ENCODE results near the gene PLAGL1. TPM values are rescaled to one million over a fixed set of nuclear protein-coding genes. Genes with fewer than 3 reads are reported as not detected.

The PLAGL1 gene
- total and polyA plus RNA-seq, 2 of the 8 experiments (the other 6 are each of a cell fraction or from before 2014, with no cell fraction given): 0.94 to 1.1 TPM

- H3K18ac ChIP-seq (ENCODE audit: extremely low read depth, low read length): no peak overlapping the region
- H2BK12ac ChIP-seq (ENCODE audit: low read depth, low read length): peak overlapping the region; percentile 86; the same call in 1 of the 2 replicates
- H4K8ac ChIP-seq (ENCODE audit: extremely low read depth, insufficient read depth, low read length): no peak overlapping the region
- H3K79me1 ChIP-seq (ENCODE audit: low read depth, low read length): no peaks in the 10 kb centered on the region
- no peaks in the 10 kb centered on the region for H3K79me2 ChIP-seq (ENCODE audit: control insufficient read depth in 1 of 2, insufficient read depth in 2 of 2, low read length in 2 of 2)
- peaks cover 2 to 11% (median 5%) of the 10 kb centered on the region in 4 experiments; a peak in 5 of 7 replicates for H3K4me1 ChIP-seq (replicated peaks in 1 of 4; ENCODE audit: control insufficient read depth in 3 of 4, insufficient read depth in 4 of 4, low read length in 3 of 4)
- H3K4me3 ChIP-seq (ENCODE audit: extremely low read depth in 1 of 4, insufficient read depth in 2 of 4, low read depth in 3 of 4, low read length in 4 of 4): no peak overlapping the region
- H2AK5ac ChIP-seq (ENCODE audit: low read depth, low read length): no peak overlapping the region
- H3K56ac ChIP-seq (replicated peaks; ENCODE audit: insufficient read length, low read depth, low read length): no peak overlapping the region
- peak overlapping the region; percentile 63; the same call in 1 of the 2 replicates for H2BK20ac ChIP-seq (ENCODE audit: low read length)
- no peak overlapping the region for H2AFZ ChIP-seq (ENCODE audit: low read length)
- H3K27ac ChIP-seq (ENCODE audit: low read depth, low read length): no peak overlapping the region
- no peak overlapping the region for H3K4ac ChIP-seq (replicated peaks; ENCODE audit: insufficient read length, low read depth, low read length)
- no peaks in the 10 kb centered on the region for H4K20me1 ChIP-seq (replicated peaks in 1 of 2; ENCODE audit: control insufficient read depth in 1 of 2, insufficient read depth in 2 of 2, low read length in 2 of 2)
- CTCF ChIA-PET (ENCODE audit: partially characterized antibody): interaction anchor here (0.6 to 18.8 kb wide), 91 partner anchors 9 to 431 kb away, joined by 3 to 591 read pairs (median 5); partner anchors contain the start of genes FUCA2, LTV1 and PLAGL1
- FAIRE-seq: peak; percentile 87
- no peak overlapping the region for H2BK5ac ChIP-seq (ENCODE audit: low read depth, low read length)
- H3K23me2 ChIP-seq (ENCODE audit: low read depth, low read length): no peaks in the 10 kb centered on the region
- POLR2A ChIA-PET (ENCODE audit: partially characterized antibody): interaction anchor here (0.8 to 3.2 kb wide), 2 partner anchors 17 to 71 kb away, joined by 4 to 14 read pairs; no protein-coding TSS in a partner anchor
- H3K9ac ChIP-seq (replicated peaks in 1 of 4; ENCODE audit: extremely low read depth in 1 of 4, low read depth in 3 of 4, low read length in 3 of 4): no peak overlapping the region
- no peaks in the 10 kb centered on the region; a peak in 1 of 8 replicates for H3K36me3 ChIP-seq (ENCODE audit: control insufficient read depth in 2 of 4, insufficient read depth in 4 of 4, low read length in 3 of 4)
- H3K14ac ChIP-seq (ENCODE audit: insufficient read length): no peak overlapping the region
- no peak overlapping the region for H4K5ac ChIP-seq (ENCODE audit: insufficient read length, low read depth, low read length)
- H3K27me3 ChIP-seq (replicated peaks in 1 of 4; ENCODE audit: control insufficient read depth in 3 of 4, extremely low read depth in 1 of 4, insufficient read depth in 3 of 4, low read length in 3 of 4): no peaks in the 10 kb centered on the region
- peak; percentile 81 to 83 for DNase-seq (ENCODE audit: low read depth in 1 of 2, low spot score in 2 of 2)
- peaks cover under 1% of the 10 kb centered on the region in 2 experiments; a peak in 1 of 4 replicates for H3K9me3 ChIP-seq (ENCODE audit: insufficient read depth in 2 of 2, low read depth in 1 of 2, low read length in 1 of 2)
- H3K23ac ChIP-seq (ENCODE audit: insufficient read length): no peak overlapping the region
- peak overlapping the region; percentile 34; the same call in 1 of the 2 replicates for H2BK15ac ChIP-seq (ENCODE audit: low read length)
- no peak overlapping the region for H2BK120ac ChIP-seq (replicated peaks; ENCODE audit: low read depth, low read length)
- 46% methylated on average over 20 of the region's 20 CpGs; no CpG with 5 or more reads in 1 of the 2 experiments for whole genome bisulfite sequencing, 2 experiments (ENCODE audit: extremely low coverage in 1 of 2, insufficient coverage in 1 of 2, insufficient read length in 1 of 2, insufficient replicate concordance in 2 of 2, low coverage in 1 of 2, low lambda C conversion rate in 2 of 2, missing lambda C conversion rate in 1 of 2)
- no peak overlapping the region for H4K91ac ChIP-seq (replicated peaks; ENCODE audit: insufficient read length, low read length)
- no peak overlapping the region for H3K4me2 ChIP-seq (ENCODE audit: insufficient read depth in 1 of 2, low read depth in 2 of 2, low read length in 2 of 2)
- no peak for TF ChIP-seq FOSL1 (IDR thresholded peaks at IDR 0.05; ENCODE audit: insufficient read depth, low read depth, low read length)
- TF ChIP-seq SUZ12 (IDR thresholded peaks at IDR 0.05; ENCODE audit: low read length): no peak
- TF ChIP-seq CHD1 (IDR thresholded peaks at IDR 0.05; ENCODE audit: low read depth, low read length): no peak
Measured at GRCh38 chr6:143941852-143942627, 66.0 kb downstream of the PLAGL1 start.
